Breast epithelium (tissue), 3 donors: ENCODE measurements around the gene CHPF.

Experiments used
- POLR2A ChIP-seq: fragments of 450-650 bp; IDR thresholded peaks from one replicate; pipeline ENCODE4 v1.6.1; 2016; ENCODE audit warnings: antibody characterized with exemption, mild to moderate bottlenecking, moderate library complexity
- POLR2AphosphoS5 ChIP-seq, 3 donors: sonication (generic); formaldehyde crosslinking; IDR thresholded peaks; one replicate each; pipeline ENCODE4 v1.6.1; 2017; ENCODE audit warnings: antibody characterized with exemption in 3 of 3
- TF ChIP-seq, protein P1 (sequence below), 3 donors: fragments of 450-650 bp; IDR thresholded peaks; one replicate each; pipeline ENCODE4 v1.5.1; 2016 to 2017; ENCODE audit warnings: antibody characterized with exemption in 3 of 3, mild to moderate bottlenecking in 3 of 3, moderate library complexity in 3 of 3

DNA sequence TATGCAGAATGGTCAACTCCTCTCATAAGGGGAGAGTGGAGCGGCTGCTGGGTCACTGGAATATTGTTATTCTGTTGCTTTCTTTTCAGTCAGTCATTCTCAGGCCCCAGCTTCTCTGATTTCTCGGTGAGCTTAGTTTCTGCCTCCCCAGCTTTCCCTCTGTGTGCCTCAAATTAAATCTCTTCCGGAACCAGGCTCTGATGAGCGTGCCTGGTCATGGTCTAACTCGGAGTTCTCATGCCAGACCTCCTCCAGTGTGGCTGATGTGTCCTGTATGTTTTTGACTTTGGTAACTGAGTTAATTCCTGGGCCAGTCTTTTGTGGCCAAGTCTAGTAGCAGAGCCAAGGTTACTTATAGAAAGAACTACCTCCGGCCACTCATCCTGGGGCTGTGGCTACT is 49.1 kb upstream of the CHPF start:
- TF ChIP-seq POLR2AphosphoS5 (IDR thresholded peaks at IDR 0.05) (no peak), POLR2A (no peak)
- TF ChIP-seq, protein P1, sequence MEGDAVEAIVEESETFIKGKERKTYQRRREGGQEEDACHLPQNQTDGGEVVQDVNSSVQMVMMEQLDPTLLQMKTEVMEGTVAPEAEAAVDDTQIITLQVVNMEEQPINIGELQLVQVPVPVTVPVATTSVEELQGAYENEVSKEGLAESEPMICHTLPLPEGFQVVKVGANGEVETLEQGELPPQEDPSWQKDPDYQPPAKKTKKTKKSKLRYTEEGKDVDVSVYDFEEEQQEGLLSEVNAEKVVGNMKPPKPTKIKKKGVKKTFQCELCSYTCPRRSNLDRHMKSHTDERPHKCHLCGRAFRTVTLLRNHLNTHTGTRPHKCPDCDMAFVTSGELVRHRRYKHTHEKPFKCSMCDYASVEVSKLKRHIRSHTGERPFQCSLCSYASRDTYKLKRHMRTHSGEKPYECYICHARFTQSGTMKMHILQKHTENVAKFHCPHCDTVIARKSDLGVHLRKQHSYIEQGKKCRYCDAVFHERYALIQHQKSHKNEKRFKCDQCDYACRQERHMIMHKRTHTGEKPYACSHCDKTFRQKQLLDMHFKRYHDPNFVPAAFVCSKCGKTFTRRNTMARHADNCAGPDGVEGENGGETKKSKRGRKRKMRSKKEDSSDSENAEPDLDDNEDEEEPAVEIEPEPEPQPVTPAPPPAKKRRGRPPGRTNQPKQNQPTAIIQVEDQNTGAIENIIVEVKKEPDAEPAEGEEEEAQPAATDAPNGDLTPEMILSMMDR (IDR thresholded peaks at IDR 0.05), result no peak
